Stimulated activated CD4-positive, alpha-beta T cell treated with anti-CD3 and anti-CD28 coated beads, TNF-alpha, amount 100 ng/mL, for 4 hours (primary cell): ENCODE data around the gene MYDGF.
A peak's percentile ranks its signal among the peaks of the same experiment; 100 is the strongest.
"Not testable (repeated sequence)": the region's sequence is repeated elsewhere in the genome, so short reads cannot be mapped to it uniquely, and the experiment has no call there.

Source experiments
- DNase-seq, 3 experiments: peaks; one replicate each; pipeline ENCODE4 v3.0.0-alpha.2; 2020; ENCODE audit warnings: low read depth in 3 of 3

Gene MYDGF

DNA sequence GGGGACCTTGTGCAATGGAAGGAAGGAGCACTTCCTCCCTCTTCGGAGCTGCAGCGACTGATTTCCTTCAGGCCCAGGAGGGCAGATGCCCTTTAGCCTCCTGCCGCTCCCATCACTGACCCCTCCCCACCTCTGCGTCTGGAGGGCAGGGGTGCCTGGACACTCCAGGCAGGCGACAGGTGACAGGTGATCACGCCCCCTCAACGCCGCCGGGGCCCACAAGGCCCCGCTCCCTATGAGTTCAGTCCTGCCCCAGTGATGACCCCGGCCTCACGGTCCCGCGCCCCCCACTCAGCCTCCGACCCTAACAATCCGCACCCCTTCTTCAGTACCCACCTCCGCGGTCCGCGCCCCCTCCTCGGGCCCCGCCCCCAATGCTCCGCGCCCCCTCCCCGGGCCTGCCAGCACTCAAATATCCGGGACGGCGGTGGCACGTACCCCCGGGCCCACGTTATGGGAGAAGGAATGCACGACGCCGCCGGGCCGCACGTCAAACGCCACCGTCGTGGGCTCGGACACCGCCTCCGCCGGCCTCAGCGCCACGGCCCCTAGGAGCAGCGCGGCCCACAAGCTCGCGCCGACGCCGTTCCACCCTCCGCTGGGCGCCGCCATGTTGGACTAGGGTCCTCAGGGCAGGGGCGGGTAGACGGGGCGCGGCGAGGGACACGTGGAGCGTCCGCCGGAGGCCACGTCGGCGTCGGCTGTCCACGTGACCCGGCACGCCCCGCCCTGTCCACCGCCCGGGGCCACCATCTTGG is at the start of gene MYDGF:
Gene MYDGF (minus strand): TSS at position 620 of the 758 bp plus-strand sequence. CDS start 8 bp downstream, at position 612.
- peak; percentile 87 to 93 (median 90) for DNase-seq

DNA sequence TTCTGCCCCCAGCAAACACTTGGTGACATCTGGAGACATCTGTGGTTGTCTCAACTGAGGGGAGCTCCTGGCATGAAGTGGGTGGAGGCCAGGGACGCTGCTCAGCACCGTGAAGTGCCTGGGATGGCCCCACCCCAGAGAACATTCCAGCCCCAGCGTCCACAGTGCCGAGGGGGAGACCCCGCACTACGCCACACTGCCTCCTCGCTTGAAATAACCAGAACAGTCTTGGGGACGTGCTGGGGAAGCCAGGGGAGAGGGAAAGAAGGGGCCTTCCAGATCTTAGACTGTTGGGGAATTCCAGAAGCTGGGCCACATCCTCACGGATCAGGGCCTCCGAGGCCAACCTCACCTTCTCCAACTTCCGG is 49.3 kb upstream of the MYDGF start:
- no peak for DNase-seq

DNA sequence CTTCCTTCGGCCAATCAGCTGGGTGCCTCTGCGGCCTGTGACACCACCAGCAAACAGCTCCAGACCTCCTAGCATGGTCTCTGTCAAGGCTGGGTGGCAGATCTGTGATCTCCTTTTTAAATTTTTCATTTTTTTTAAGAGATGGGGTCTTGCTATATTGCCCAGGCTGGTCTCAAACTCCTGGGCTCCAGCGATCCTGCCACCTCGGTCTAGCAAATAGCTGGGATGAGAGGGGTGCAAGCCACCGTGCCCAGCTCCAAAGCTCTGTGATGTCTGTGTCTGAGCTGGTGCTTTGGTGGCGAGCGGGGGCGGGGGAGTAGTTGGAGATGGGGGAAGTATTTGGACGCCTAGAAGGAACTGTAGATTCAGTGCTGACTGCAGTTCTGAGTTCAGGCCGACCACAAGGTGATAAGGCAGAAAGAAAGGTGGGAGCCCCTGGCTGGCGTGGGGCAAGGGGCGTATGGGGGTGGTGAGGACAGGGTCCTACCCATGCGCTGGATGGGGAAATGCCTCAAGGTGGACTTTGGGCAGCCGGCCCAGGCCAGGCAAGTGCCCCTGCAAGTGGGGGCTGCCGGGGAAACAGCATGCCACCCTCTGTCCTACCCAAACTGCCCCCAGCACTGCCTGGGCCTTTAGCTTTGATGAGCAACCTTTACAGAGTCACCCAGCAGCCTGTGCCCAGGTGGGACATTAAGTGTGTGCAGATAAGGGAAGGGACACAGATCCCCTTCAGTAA is 48.0 kb upstream of the MYDGF start:
- DNase-seq, result no peak

DNA sequence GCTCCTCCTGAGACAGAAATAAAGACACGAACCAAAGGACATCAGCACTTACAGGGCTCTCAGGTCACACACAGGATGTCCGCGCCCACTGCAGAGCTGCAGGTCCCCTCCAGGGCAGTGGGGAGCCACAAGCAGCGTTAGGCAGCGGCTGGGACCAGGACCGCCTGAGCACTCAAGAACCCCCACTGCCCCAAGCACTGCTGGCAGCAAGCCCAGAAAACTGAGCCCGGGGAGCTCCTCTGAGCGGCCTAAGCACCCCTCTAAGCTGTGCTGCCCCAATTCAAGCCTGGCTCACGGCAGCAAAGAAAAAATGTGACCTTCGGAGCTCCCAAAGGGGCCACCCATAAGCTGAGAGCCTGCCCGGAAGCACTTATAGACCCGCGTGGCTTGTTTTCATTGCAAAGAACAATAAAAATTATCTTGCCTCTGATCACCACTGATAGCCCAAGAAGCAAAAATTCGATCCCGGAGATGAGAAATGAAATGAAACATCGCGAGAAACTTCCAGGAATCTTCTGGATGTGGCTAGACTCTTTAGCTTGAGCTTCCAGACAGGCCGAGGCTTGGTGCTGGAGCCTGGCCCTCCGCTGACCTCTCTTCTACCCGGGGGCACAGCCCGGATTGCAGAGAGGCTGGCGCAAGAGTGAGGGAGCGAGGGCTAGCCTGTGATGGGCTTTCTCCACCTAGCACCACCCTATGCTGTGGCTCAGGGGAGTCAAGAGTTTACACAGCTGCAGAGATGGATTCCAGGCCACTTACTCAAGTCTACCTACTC is 47.2 kb upstream of the MYDGF start:
- no peak for DNase-seq

DNA sequence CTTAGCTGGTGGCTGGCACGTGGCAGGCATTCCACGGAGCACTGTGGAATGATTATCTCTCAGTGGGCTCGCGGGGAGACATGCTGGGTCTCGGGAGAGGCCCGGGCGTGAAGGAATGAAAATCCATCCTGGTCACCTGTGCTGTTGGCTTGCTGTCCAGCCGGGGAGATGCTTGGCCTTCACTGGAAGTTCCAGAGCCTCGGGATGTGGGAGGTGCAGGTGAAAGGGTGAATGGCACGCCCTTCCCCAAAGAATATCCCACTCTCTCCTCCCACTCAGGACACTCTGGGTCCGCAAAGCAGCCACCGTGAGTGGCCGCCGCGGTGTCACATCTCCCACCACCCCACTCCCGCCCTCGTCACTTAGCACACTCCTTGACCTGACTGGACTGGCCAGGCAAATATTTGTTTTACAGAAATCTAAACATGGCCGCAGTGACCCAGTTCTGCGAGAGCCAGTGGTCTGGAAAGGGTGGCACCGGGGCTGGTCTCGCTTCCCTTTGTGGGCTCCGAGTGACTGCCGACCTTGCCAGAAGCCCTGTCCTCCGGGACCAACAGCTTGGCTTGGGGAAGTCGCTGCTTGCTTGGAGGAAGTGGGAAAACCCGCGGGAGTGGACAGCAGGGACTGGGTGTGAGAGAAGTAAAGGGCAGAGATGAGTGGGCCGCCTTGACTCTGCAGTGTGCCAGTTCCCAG is 45.5 kb upstream of the MYDGF start:
- no peak for DNase-seq

DNA sequence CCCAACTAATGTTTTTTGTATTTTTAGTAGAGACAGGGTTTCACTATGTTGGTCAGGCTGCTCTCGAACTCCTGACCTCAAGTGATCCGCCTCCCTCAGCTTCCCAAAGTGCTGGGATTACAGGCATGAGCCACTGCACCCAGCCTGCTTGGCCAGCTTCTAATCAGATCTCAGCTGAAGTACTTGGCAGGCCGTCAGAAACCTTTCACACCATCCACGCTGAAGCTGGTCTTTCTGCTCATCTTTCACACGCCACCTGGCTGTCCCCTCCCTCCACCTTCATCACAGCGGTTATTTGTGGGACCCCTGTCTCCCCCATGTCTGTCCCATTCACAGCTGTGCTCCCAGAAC is 45.0 kb upstream of the MYDGF start:
- DNase-seq, result not testable (repeated sequence)

DNA sequence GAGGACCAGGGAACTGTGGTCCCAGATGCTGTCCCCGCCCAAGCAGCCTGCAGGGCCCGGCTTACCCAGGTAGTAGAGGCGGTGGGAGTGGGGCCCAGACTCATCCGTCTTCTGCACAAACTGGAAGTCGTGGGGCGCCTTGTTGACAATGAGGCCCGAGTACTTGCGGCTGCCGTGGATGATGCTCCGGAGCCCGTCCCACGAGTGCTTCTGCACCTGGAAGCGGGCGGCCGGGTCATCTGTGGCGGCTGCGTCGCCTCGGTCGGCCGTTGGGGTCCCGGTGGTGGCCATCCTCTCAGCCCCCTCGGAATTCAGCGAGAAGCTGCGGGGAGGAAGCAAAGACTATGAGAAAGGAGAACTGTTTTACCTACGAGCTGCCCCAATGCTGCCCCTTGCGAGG is 43.9 kb upstream of the MYDGF start:
- DNase-seq, result no peak

DNA sequence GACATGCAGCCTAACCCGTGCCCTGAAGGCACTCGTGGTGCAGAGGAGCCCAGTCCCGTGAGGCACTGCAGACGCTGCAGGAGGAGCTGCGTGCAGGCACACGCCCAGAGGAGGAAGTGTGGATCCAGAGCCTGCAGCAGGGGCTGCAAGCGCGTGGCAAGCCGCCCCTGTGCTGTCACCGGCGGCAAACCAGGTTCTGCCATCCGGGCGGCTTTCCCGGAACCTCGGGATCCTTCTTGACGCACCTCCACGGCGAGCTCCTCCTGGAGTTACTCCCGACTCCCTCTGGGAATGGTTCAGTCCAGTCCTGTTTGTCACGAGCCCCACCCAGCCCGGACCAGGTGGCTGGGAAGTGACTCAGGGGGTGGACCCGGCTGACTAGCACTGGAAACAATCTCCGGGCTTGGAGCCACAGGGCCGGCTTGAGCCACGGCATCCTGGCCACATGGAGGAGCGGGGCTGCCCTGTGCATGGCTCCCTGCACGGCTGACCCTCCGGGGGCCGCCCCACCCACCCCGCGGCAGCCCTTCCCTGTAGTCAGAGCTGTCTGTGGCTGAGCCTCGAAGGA is 43.3 kb upstream of the MYDGF start:
- no peak for DNase-seq

DNA sequence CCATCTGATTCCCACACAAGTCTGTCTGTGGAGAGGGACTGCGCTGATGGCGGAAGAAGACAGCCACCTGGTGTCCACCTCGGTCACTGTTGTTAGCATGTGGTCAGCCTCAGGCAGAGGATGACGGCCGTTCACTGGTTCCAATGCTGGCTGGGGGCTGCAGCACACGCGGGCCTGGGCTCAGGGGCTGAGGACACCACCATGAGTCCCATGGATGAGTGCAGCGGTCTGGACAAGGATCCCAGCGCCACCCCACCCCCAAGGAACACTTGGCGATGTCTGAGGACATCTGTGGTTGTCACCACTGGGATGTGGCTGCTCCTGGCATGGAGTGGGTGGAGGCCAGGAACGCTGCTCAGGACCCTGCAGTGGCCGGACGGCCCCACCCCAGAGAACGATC is 42.6 kb upstream of the MYDGF start:
- DNase-seq, result no peak

DNA sequence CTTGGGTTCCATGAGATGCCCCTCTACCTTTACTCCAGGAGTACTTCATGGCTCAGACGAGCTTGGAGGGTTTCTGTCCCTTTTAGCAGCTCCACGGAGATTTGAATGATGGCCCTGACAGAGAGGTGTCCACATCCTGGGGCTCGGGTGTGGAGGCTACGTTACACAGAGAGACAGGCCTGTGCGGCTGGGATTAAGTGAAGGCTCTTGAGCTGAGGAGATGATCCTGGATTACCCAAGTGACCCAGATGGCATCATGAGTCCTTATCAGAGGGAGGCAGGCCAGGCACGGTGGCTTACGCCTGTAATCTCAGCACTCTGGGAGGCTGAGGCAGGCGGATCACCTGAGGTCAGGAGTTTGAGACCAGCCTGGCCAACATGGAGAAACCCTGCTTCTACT is 41.1 kb upstream of the MYDGF start:
- no peak for DNase-seq

DNA sequence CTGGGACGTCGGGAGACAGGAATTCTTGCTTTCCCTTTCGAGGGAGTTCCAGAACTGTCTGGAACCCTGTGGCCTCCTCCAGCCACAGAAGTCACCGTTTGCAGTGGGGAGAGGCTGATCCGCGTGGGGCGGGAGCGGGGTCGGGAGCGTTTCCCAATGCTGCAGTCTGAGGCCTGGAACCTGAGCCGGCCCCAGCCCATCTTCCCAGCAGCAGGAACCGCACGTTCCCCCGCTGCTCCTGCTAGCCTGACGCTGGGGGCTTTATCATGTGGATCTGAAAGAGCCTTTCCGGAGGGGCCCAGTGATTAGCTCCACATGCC is 40.1 kb upstream of the MYDGF start:
- DNase-seq, result no peak

DNA sequence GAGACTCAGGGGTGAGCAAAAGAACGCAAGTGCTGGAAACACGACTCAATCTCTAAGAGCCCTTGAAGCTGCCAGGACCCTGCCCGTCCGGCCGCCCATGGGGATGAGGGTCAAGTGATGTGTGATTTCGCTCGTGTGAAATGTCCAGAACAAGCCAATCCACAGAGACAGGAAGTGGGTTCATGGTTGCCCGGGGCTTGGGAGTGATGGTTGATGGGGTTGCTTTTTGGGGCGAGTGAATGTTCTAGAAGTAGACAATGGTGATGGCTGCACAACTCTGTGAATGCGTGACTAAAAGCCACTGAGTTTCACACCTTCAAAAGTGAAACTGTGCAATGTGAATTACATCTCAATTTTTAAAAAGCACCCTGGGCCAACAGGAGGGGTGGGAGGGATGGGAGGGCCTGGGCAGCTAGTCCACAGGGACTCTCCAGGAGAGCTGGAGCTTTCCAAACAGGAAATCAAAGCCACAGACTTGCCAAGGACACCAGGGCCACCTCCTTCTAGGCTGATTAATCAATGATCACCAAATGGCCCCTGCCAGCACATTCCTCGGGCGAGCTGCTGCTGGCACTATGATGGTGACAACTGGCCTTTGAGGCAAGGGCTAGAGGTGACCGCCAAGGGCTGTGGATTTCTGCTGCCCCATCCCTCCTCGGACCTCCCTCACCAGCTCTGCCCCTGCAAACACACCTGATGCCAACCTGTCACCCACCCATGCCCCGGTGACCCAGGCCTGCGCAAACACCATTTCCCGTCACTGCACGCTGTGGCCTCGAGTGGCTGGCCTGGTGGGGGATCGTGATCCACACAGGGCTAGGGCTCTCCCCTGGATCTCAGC is 39.5 kb upstream of the MYDGF start:
- DNase-seq, result no peak

DNA sequence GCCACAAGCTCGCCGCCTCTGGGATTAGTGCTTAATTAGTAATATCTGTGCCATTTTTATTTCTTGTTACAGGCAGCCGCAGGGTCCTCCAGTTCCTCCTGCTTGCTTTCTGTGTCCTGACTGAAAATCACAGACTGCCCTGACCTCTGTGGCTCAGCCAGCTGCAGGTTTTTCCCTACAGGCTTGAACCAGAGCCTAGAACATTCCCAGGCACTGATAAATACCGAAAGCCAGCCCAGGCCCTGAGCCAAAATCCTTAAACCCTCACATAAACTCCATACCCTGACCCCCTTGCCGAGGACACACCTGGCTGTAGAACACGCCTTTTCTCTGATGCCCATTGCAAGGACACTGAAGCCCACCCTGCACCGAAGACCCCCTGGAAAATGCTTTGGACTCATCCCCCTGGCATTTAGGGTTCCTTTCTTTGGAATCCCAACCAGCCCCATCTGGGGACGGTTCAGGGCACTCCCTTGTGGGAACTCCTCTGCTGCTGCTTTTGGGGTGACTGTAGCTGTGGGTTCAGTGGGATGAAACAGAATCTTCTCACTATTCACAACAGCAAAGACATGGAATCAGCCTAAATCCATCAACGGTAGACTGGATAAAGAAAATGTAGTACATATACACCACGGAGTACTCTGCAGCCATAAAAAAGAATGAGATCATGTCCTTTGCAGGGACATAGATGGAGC is 38.0 kb upstream of the MYDGF start:
- DNase-seq, result no peak

DNA sequence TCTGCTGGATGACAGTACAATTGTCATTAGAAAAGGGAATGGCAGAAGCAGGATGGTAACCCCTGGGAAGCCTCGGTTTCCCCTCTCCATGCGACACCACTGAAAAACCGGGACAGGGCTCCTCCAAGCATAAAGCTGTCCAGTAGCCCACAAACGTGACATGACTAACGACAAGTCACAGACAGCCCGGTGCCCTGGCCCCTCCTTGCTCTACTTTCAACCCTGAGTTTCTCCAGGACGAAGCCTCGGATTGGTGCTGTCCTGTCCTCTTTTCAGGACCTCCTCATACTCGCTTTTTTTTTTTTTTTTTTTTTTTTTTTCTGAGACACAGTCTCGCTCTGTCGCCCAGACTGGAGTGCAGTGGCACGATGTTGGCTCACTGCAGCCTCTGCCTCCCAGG is 37.2 kb upstream of the MYDGF start:
- no peak for DNase-seq

DNA sequence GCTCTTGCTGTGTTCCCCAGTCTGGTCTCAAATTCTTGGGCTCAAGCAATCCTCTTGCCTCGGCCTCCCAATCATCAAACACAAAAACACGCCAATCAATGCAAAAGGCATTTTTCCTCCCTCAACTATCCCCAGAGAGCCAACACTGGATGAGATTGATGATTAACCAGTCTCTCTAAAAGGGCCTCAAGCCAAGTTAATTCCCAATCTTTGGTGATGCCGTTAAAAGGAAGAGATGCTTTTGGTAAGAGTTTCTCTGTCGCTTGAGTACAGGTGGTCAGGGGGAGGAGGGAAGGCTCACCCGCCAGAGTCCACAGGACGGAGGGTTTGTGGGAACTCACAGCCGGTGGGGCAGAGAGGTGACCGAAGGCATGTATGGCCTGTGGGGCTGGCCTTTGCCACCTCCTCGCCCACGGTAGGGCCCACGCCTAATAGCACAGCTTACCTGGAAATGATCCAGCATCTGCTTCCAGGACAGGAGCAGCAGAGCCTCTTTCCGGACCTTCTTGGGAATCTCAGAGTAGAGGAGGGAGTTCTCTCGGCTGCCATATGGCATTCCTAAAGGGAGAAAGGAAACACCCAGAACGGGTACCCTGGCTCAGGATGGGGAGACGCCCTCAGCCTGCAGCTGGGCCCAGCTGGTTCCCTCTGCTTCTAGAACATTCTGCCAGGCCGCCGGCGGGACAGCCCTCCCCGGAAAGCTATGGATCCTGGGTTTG is 35.4 kb upstream of the MYDGF start:
- no peak for DNase-seq

DNA sequence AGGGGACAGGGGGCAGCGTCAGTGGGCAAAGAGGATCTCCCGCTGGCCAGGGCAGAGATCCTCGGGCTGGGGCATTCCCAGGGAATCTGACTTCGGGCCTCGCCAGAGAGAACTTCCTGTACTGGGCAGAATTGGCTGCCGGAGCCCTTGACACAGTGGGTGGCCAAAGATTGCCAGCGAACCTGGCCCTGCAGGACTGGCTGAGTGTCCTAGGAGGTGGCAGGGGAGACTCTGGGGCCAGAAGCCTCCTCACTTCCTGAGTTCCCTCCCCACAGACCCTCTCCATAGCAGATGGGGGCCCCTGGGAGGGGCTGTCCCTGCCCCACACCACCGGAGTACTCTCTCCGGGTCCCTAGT is 34.2 kb upstream of the MYDGF start:
- no peak for DNase-seq

DNA sequence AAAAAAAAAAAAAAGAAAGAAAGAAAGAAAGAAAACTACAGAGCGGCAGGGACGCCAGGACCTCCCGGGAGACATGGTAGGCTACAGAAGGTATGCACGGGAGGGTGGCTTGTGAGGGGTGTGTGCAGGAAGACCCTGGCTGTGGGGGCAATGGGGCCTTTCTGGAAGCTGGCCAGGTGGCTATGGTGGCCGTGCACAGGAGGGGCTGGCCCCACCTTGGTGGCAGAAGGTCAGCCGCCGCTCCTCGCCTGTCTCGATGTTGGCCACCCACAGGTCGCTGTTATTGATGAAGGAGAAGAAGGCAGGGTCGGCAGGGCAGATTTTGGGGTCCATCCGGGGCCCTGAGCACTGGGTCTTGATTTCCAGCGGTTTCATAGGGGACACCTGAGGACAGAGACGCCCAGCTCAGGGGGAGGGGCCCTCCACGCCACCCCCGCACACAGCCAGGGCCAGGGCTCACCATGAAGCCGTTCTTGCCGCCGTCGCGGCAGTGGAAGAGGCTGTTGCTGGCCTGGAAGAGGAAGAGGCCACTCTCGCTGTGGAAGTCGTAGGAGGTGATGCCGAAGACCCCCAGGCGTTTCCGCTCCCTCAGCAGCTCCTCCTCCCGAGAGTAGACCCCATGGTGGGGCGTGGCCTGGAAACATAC is 33.7 kb upstream of the MYDGF start:
- no peak for DNase-seq

DNA sequence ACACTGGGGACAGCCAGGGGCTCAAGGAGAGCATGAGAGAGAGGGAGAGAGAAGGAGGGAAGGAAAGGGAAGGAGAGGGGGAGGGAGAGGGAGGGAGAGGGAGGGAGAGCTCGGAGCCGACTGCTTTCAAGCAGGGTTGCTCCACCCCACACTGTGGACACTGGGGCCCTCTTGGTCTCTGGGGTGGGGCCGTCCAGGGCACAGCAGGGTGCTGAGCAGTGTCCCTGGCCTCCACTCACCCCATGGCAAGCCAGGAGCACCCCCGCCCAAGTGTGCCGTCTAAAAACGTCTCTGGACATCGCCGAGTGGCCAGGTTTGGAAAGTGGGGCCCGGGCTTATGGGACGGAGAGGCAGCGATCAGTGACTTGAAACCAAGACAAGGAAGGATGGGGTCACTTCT is 32.6 kb upstream of the MYDGF start:
- DNase-seq, result no peak

DNA sequence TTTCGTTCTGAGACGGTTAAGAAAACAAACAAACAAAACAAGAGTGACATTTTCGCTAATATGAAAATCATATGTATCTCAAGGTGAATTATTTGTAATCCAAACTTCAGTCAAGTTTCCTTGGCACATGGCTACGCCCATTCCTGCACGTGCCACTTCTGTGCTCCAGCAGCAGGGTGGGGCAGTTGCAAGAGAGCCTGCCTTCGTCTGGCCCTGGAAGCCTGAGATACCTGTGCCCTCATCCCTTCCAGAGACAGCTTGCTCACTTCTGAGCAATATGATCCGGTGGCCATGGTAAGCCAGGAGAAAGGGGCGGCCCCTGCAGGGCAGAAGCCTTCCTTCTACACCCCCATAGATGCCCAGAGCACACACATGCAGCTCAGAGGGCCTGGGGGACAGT is 31.4 kb upstream of the MYDGF start:
- no peak for DNase-seq

DNA sequence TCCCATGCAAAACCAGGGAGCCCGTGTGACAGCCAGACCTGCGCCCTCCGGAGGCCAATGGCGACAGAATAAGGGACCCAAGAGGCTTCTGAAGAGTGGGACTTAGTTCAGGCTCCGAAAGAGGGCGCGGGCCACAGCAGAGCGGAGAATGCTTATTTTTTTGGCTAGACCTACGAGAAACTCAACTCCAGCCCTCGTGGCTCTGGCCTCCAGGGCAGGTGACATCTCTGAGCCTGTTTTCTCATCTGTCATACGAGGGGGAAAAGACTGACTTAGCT is 30.5 kb upstream of the MYDGF start:
- DNase-seq, result no peak
